ENCODE measurements around the gene UBXN4.

- TF ChIP-seq MAX (IDR thresholded peaks at IDR 0.05; ENCODE audit: insufficient read depth, insufficient read length) (no peak), POLR2A (IDR thresholded peaks at IDR 0.05; ENCODE audit: low read depth, low read length) (no peak), POLR2AphosphoS5 (IDR thresholded peaks at IDR 0.05; ENCODE audit: insufficient read depth, low read depth, low read length) (no peak), CTCF (IDR thresholded peaks at IDR 0.05; ENCODE audit: extremely low read depth in 1 of 2, insufficient read depth in 1 of 2, low read depth in 1 of 2, low read length in 2 of 2) (no peak)
These were observed 42.8 kb upstream of the UBXN4 start for GRCh38 chr2:135698838-135699237.

Data from endothelial cell of umbilical vein (primary cell).